Activated T-cell treated with anti-CD3 and anti-CD28 coated beads for 48 hours (primary cell): ENCODE measurements around the gene NDUFS2.
"Not testable (repeated sequence)": the region's sequence is repeated elsewhere in the genome, so short reads cannot be mapped to it uniquely, and the experiment has no call there.

Experiments
- DNase-seq: peaks from one replicate; pipeline ENCODE4 v3.0.0-alpha.2; 2020; ENCODE audit warnings: low read depth

NDUFS2 gene

DNA sequence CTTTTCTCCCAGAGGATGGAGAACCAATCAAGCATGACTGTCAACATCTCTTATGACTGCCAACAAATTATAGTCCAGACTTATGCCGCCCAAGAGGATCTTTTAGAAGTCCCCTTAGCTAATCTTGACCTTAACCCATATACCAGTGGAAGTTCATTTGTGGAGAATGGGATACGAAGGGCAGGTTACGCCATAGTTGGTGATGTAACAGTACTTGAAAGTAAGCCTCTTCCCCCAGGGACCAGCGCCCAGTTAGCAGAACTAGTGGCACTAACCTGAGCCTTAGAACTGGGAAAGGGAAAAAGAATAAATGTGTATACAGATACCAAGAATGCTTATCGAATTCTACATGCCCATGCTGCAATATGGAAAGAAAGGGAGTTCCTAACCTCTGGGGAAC, 53.1 kb downstream of the NDUFS2 start:
- not testable (repeated sequence) for DNase-seq

DNA sequence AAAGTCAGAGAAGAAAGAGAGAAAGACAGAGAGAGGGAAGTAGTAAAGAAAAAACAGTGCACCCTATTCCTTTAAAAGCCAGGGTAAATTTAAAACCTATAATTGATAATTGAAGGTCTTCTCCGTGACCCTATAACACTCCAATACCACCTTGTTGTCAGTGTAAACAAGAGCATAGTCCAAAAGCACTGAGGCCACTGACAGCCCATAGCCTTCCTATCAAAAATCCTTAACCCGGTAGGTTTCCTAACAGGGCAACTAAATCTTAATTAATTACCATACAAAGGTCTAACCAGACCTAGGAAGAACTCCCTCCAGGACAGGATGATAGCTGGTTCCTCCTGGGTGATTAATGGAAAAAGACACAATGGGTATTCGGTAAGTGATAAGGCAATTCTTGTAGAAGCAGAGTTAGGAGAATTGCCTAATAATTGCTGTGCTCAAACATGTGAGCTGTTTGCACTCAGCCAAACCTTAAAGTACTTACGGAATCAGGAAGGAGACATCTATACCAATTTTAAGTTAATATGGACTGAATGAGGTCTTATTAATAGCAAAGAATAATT, 53.9 kb downstream of the NDUFS2 start:
- DNase-seq: not testable (repeated sequence)

DNA sequence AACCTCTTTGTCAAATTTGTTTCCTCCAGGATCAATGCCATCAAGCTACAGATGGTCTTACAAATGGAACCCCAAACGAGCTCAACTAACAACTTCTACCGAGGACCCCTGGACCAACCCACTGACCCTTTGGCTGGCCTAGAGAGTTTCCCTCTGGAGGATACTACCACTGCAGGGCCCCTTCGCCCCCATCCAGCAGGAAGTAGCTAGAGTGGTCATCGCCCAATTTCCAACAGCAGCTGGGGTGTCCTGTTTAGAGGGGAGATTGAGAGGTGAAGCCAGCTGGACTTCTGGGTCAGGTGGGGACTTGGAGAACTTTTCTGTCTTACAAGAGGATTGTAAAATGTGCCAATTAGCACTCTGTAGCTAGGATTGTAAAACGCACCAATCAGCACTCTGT, 54.9 kb downstream of the NDUFS2 start:
- DNase-seq: not testable (repeated sequence)

DNA sequence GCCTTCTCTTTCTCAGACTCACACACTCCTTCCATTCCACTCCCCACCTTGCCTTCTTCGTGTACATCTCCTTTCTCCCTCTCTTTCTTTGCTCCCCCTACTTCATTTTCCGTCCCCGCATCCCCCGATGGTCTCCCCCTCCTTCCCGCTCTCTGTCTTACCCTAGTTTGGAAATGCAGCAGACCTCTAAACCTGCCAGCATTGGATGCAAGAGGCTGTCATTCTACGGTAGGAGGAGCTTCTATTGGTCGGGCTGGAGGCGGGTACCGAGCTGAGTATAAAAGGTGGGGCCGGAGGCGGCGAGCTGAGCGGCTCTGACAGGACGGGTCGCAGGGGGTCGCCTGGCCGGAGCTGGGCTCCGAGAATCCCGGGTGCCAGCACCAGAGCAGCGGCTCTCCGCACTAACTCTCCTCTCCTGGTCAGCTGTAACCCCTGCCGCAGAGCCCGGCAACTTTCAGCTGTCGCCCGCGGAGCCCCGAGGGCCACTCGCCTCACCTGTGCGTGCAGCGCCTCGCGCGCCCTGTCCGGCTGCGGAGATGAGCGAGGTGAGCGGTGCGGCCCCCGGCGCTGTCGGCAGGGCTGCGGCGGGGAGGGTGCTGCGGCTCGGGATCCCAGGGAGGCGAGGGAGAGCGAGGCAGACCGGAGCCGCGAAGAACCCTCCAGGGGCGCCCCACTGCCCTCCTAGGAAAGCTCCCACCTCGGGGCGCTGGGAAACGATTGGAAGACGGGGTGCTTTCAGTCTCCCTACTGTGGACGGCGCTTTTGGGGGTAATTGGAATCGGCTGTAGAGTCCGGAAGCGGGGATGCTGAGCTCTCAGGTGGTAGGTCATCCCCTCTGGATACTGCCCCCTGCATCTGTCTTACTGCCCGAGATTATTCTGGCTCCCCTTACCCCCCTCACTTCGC, 56.5 kb downstream of the NDUFS2 start, which contains the start of gene PCP4L1:
PCP4L1 (plus strand) TSS at position 307 of the 906 bp plus-strand sequence; CDS start at position 537, 230 bp downstream.
- peak; percentile 41 for DNase-seq

DNA sequence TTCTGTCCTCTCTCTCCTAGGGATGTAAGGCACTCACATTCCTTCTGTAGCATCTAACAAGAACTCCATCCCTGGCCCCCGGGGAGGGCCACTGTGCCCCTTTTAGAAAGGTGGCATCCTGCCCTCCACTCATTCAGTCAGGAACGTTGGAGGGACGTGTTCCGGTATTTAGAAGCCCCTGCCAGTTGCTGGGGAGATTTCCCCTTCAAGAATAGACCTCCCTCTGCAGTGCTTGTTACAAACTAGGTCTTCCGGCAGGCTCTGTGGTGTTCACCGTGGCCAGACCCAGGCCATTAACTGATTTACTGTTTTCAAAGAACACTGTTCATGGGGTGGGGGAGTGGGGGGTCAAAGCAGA, 57.2 kb downstream of the NDUFS2 start:
- DNase-seq: no peak

DNA sequence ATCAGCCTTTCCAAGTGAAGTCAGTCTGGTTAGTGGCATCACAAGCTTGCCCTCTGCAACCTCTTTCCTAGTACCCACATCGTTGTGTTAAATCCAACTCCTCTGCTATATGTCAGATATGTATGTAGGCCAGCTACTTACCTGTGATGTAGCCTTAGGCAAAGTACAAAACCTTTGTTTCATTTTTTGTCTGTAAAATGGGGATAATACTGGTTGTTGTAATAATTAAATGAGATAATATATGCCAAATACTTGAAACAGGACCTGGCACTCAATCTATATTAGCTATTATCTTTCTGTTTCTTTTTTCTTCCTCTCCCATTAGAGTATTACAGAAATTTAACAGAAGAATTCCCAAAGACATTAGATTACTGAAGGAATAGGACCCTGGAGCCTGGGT, 57.6 kb downstream of the NDUFS2 start:
- DNase-seq: no peak

DNA sequence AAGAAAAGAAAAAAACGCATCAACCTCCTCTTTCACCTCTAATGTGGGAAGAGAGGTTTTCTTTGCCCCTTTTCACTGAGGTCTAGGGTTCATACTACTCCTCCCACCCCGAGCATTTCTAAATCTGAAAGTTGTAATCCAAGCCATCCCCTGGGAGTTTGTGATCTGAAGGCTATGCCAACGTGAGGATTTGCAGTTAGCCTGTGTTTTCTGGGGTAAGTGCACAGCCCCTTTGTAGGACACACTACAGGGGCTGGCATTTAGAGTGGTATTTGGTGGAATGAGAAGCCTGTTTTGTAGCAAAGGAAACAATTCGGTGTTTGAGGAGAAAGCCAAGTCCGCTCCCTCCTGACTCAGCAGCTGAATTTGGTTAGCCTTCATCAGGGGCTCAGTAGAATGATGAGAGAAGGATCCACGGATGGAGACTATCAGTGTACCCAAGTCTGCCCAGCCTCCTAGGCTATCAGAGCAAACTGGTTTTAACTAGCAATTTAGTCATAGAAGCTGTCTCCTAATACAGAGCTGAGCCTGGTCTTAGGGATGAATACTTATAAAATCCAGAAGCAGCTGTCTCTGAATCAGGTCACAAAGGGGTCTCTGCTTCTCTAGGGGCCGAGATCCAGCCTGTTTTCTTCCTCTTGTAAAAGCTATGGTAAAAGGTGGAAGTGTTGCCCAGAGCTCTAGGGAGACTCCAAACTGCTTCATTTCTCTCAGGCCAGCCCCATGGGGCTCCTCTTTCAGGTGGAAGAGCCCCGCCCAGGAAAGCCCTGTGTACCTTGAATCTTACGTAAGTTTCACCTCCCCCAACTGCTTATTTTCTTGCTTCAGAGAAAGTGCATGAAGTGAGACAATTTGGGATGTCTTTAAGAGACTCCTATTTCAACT, 58.5 kb downstream of the NDUFS2 start:
- no peak for DNase-seq

DNA sequence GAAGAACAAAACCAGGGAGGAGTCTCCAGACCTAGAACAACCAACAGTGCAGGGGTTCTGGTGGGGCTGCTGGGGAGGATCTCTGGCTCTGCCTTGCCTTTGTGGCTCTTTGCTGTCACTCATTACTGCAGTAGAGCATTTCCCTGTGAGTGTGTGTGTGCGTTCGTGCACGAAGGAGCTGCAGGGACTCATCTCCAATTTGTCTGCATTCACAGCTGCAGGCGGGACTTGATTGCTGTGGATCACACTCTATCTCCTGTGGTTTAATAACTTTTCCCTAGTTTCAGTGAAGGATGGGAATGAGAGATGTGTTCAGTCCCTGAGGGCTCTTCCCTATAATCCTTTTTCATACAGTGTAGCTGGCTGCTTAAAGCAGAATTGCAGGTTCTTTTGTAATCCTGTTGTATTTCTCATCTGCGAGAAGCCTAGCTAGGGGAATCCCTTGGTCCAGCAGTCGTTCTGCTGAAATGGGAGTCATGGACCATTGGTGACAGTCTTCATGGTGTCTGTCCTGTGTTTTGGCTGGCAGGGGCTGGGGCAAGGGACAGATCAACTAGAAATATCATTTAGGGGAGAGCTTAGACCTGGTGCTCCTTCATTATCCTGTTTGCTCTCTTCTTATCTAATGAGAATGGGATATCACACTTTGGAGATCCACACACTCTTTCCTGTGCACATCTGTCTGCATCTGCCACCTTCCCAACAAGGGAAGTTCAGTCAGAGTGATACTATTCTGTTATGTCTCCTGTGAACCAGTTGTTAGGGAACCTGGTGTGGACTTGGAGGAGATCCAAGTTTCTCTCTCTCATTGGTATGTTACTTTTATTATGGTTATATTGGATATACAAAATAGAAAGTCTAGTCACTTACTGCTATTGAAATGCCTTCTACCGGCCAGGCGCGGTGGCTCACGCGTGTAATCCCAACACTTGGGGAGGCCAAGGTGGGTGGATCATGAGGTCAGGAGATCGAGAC, 59.4 kb downstream of the NDUFS2 start:
- no peak for DNase-seq
